SU-DHL-6 (cell line): Measurements from ENCODE around the gene SLC25A52.

ENCODE experiments used
- EZH2phosphoT487 ChIP-seq: fragments of 200-600 bp; sonication (generic), shearing (Covaris generic); conservative IDR thresholded peaks from 2 replicates; pipeline ENCODE4 v1.6.1; 2018; ENCODE audit warnings: mild to moderate bottlenecking, antibody characterized with exemption, low read length, moderate library complexity, mixed read lengths
- TF ChIP-seq, protein P1 (sequence below): fragments of 200-600 bp; sonication (generic); IDR thresholded peaks from one replicate; pipeline ENCODE4 v1.5.1; 2017; ENCODE audit warnings: antibody characterized with exemption, mild to moderate bottlenecking, low read length, moderate library complexity; ENCODE audit not compliant: insufficient read depth, poor library complexity, severe bottlenecking

DNA sequence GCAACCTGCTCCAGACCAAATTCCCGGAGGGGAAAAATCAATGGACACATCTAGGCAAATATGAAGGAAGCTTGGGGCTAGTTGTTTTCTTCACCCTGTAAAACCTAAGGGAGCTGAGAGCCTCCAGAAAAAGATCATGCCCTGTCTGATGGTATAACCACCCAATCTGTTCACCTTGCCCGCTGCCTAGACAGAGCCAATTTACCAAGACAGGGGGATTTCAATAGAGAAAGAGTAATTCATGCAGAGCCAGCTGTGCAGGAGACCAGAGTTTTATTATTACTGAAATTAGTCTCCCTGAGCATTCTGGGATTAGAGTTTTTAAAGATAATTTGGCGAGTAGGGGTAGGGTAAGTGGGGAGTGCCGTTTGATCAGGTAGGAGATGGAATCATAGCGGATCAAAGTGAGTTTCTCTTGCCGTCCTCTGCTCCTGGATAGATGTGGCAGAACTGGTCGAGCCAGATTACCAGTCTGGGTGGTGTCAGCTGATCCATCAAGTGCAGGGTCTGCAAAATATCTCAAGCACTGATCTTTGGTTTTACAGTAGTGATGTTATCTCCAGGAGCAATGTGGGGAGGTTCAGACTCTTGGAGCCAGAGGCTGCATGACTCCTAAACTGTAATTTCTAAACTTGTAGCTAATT, 41.2 kb downstream of the SLC25A52 start:
- TF ChIP-seq, protein P1, sequence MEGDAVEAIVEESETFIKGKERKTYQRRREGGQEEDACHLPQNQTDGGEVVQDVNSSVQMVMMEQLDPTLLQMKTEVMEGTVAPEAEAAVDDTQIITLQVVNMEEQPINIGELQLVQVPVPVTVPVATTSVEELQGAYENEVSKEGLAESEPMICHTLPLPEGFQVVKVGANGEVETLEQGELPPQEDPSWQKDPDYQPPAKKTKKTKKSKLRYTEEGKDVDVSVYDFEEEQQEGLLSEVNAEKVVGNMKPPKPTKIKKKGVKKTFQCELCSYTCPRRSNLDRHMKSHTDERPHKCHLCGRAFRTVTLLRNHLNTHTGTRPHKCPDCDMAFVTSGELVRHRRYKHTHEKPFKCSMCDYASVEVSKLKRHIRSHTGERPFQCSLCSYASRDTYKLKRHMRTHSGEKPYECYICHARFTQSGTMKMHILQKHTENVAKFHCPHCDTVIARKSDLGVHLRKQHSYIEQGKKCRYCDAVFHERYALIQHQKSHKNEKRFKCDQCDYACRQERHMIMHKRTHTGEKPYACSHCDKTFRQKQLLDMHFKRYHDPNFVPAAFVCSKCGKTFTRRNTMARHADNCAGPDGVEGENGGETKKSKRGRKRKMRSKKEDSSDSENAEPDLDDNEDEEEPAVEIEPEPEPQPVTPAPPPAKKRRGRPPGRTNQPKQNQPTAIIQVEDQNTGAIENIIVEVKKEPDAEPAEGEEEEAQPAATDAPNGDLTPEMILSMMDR, result no peak
- no peak for TF ChIP-seq EZH2phosphoT487
